ENCODE data around the gene PARM1. TPM values are rescaled to one million over a fixed set of nuclear protein-coding genes. Genes with fewer than 3 reads are reported as not detected.

Gene PARM1
- total RNA-seq, 1 donor from 2014 or later = 22.4 TPM

DNA sequence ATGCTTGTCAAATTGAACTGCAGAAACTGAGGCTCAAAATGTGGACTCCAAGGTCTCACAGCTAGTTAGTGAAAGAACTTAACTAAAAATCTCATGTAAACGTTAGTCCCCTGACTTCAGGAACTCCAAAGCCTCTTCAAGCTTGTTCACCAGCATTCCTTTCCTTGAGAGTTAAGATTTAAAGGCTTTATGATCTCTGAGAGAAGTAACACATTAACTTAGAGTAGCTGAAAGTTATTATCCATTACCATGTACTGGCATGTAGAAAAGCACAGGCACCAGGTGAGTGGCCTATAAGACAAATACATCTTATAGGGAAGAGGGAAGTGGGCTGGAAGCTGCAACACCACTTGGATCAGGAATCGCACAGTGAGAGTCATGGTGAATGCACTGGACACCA, 15.3 kb downstream of the PARM1 start:
- DNase-seq (ENCODE audit: extremely low spot score, unreplicated experiment) = no peak
- H3K27me3 Mint-ChIP-seq = no peaks in the 10 kb centered on the region
- H3K4me1 Mint-ChIP-seq (ENCODE audit: unreplicated experiment) = no peaks in the 10 kb centered on the region
- H3K9me3 Mint-ChIP-seq = peaks cover 5% of the 10 kb centered on the region
- TF ChIP-seq, protein P1, sequence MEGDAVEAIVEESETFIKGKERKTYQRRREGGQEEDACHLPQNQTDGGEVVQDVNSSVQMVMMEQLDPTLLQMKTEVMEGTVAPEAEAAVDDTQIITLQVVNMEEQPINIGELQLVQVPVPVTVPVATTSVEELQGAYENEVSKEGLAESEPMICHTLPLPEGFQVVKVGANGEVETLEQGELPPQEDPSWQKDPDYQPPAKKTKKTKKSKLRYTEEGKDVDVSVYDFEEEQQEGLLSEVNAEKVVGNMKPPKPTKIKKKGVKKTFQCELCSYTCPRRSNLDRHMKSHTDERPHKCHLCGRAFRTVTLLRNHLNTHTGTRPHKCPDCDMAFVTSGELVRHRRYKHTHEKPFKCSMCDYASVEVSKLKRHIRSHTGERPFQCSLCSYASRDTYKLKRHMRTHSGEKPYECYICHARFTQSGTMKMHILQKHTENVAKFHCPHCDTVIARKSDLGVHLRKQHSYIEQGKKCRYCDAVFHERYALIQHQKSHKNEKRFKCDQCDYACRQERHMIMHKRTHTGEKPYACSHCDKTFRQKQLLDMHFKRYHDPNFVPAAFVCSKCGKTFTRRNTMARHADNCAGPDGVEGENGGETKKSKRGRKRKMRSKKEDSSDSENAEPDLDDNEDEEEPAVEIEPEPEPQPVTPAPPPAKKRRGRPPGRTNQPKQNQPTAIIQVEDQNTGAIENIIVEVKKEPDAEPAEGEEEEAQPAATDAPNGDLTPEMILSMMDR (conservative IDR thresholded peaks at IDR 0.05) = no peak
- H3K27ac Mint-ChIP-seq = peak overlapping the region; percentile 51
- H3K36me3 Mint-ChIP-seq = peaks cover 4% of the 10 kb centered on the region
- H3K4me3 Mint-ChIP-seq = no peak overlapping the region

DNA sequence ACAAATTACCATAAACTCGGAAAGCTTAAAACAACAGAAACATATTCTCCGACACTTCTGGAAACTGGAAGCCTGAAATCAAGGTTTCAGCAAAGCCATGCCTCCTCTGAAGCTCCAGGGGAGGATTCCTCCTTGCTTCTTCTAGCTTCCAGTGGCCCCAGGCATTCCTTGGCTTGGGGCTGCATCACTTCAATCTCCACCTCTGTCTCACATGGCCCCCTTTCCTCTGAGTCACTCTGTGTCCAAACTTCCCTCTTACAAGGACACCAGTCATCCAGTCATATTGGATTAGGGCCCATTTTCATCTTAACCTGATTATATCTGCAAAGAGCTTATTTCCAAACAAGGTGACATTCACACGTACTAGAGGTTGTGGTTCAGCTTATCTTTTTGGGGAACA, 17.3 kb downstream of the PARM1 start:
- H3K4me1 Mint-ChIP-seq (ENCODE audit: unreplicated experiment) = no peaks in the 10 kb centered on the region

DNA sequence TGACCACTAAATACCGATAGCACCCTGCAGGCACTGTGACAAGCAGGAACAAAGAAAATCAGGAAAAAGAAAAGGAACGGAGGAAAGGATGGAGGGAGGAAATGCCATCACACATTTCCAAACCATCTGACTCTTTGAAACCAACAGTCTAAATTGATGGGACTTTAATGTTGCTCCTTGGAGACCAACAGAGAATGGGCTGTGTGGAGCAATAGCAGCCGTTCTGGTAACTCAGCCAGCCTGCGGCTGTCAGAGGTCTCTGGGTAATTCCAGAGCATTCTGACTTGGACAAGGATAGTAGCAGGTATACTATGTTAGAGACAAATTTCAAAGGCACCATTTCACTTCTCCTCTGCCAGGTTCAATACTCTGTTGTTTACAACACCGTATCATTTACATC, 18.0 kb downstream of the PARM1 start:
- TF ChIP-seq, protein P1 (conservative IDR thresholded peaks at IDR 0.05) = no peak
- no peaks in the 10 kb centered on the region for H3K4me1 Mint-ChIP-seq (ENCODE audit: unreplicated experiment)
- peaks cover 5% of the 10 kb centered on the region for H3K9me3 Mint-ChIP-seq
- peaks cover 4% of the 10 kb centered on the region for H3K36me3 Mint-ChIP-seq
- no peak overlapping the region for H3K4me3 Mint-ChIP-seq
- H3K27ac Mint-ChIP-seq = no peak overlapping the region
- no peaks in the 10 kb centered on the region for H3K27me3 Mint-ChIP-seq
- DNase-seq (ENCODE audit: extremely low spot score, unreplicated experiment) = no peak

More for the DNA sequence above, 17.3 kb downstream of the PARM1 start:
- no peak overlapping the region for H3K4me3 Mint-ChIP-seq
- peaks cover 4% of the 10 kb centered on the region for H3K36me3 Mint-ChIP-seq
- TF ChIP-seq, protein P1 (conservative IDR thresholded peaks at IDR 0.05) = no peak
- peaks cover 5% of the 10 kb centered on the region for H3K9me3 Mint-ChIP-seq
- DNase-seq (ENCODE audit: extremely low spot score, unreplicated experiment) = no peak
- no peaks in the 10 kb centered on the region for H3K27me3 Mint-ChIP-seq
- H3K27ac Mint-ChIP-seq = no peak overlapping the region

DNA sequence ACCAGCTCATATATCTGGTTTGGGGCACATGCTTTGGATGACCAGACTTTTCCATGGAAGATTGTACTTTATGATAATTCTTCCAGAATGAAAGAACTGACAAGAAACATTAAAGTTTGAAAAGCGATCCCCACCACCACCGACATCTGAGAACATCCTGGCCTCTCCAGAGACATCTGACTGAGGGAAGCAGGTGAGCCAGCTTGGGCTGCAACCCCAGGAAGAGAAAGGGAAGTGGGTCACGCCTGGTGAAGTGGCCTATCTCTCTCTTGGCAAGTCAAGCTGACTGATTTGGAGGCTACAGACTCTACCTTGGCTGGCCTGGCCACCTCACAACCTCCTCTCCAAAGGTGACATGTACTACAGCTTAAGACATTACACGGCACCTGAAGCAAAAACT, 20.7 kb downstream of the PARM1 start:
- Mint-ChIP-seq H3K9me3 (no peaks in the 10 kb centered on the region), H3K27me3 (no peaks in the 10 kb centered on the region), H3K4me3 (no peak overlapping the region), H3K4me1 (ENCODE audit: unreplicated experiment) (peaks cover 4% of the 10 kb centered on the region), H3K27ac (no peak overlapping the region), H3K36me3 (no peaks in the 10 kb centered on the region)
- no peak for DNase-seq (ENCODE audit: extremely low spot score, unreplicated experiment)
- TF ChIP-seq, protein P1 (conservative IDR thresholded peaks at IDR 0.05) = no peak

DNA sequence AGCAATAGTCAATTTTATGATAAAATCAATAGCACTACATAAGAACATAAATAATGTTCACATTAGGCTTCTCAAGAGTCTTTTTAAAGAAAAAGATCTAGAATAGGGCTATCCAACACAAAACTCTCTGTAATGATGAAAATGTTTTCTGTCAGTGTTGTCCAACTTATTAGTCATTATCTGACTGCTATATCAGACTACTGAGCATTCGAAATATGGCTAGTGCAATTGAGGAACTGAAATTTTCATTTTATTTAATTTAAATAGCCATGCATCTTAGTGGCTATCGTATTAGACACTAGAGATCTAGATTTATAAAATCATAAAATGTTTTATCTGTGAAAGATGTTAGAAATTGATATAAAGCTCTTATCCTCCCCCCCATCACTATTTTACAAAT, 26.0 kb downstream of the PARM1 start:
- peaks cover 3% of the 10 kb centered on the region for H3K36me3 Mint-ChIP-seq
- peaks cover 4% of the 10 kb centered on the region for H3K4me1 Mint-ChIP-seq (ENCODE audit: unreplicated experiment)
- TF ChIP-seq, protein P1 (conservative IDR thresholded peaks at IDR 0.05) = no peak
- no peak for DNase-seq (ENCODE audit: extremely low spot score, unreplicated experiment)
- H3K9me3 Mint-ChIP-seq = peaks cover 7% of the 10 kb centered on the region
- H3K4me3 Mint-ChIP-seq = no peak overlapping the region
- H3K27ac Mint-ChIP-seq = no peak overlapping the region
- H3K27me3 Mint-ChIP-seq = no peaks in the 10 kb centered on the region

DNA sequence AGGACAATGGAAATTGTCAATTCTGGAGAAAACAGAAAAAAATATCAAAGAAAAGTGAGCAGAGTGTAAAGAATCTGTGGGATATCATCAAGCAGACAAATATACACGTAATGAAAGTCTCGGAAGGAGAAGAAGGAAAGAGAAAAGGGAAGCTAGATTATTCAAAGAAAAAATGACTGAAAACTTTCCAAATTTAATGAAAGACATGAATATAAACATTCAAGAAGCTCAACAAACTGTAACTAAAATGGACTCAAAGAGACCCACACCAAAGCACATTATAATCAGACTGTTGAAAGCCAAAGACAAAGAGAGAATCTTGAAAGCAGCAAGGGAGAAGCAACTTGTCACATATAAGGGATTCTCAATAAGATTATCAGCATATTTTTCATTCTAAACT, 28.3 kb downstream of the PARM1 start:
- peaks cover 3% of the 10 kb centered on the region for H3K36me3 Mint-ChIP-seq
- TF ChIP-seq, protein P1 (conservative IDR thresholded peaks at IDR 0.05) = no peak
- no peak overlapping the region for H3K27ac Mint-ChIP-seq
- H3K27me3 Mint-ChIP-seq = no peaks in the 10 kb centered on the region
- peaks cover 3% of the 10 kb centered on the region for H3K4me1 Mint-ChIP-seq (ENCODE audit: unreplicated experiment)
- peaks cover 7% of the 10 kb centered on the region for H3K9me3 Mint-ChIP-seq
- DNase-seq (ENCODE audit: extremely low spot score, unreplicated experiment) = no peak
- H3K4me3 Mint-ChIP-seq = no peak overlapping the region
